ENCODE results near the gene ABL1.

Gene ABL1

DNA sequence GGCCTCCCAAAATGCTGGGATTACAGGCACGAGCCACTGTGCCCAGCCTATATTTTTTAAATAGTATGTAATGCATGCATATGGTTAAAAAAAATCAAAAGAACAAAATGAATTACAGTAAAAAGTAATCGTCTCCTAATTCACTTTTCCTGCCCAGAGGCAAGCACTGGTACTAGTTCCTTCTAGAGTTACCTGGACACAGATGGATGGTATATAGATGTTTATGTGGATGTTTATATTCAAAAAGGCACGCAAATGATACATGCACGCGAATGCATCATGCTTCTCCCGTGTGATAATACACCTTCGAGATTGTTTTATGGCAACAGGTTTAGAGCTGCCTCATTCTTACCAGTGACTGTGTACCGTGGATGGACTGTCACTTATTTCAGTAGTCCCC is 21.4 kb downstream of the ABL1 start:
- TF ChIP-seq GATA3 (IDR thresholded peaks at IDR 0.05; ENCODE audit: low read depth, low read length): no peak
- TF ChIP-seq GATA2 (IDR thresholded peaks at IDR 0.05; ENCODE audit: low read depth, low read length): no peak

DNA sequence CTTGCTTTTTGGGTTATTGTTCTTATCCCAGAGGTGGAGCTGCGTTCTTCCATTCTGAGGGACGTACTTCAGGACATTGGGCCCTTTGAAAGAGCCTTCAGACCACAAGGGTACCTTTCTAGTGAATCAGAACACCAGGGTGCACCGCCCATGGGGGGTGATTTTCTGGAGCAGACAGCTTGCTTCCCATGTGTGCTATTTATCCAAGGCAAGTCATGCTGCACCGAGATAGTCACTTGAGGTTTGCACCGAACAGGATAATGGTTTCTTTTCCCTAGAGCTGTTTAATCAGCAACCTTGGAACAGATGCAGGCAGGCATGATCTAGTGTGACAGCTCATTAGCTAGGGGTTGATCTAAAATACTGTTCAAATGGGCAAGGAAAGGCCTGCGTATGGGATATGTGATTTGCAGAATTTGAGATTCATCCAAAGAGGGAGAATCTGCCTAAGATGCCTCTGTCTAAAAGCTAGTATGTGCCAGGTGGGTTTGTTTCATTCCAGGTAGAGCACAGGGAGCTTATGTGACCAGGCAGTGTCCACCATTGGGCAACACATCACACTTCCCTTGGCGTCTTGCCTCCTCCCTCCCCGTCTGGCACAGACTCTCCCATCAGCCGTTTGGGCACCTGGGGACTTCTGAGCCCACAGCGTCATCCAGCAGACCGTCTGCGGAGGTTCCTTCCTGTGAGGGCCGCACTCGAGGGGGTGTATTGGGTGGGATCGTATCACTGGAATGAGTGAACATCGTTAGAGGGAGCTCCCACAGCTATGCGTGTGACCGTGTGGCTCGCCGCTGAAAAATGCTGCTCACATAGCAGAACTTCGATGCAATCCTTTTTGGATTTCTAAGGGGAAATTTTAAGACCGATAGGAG is 23.0 kb downstream of the ABL1 start:
- TF ChIP-seq GATA2 (IDR thresholded peaks at IDR 0.05; ENCODE audit: low read depth, low read length): no peak
- TF ChIP-seq GATA3 (IDR thresholded peaks at IDR 0.05; ENCODE audit: low read depth, low read length): no peak

DNA sequence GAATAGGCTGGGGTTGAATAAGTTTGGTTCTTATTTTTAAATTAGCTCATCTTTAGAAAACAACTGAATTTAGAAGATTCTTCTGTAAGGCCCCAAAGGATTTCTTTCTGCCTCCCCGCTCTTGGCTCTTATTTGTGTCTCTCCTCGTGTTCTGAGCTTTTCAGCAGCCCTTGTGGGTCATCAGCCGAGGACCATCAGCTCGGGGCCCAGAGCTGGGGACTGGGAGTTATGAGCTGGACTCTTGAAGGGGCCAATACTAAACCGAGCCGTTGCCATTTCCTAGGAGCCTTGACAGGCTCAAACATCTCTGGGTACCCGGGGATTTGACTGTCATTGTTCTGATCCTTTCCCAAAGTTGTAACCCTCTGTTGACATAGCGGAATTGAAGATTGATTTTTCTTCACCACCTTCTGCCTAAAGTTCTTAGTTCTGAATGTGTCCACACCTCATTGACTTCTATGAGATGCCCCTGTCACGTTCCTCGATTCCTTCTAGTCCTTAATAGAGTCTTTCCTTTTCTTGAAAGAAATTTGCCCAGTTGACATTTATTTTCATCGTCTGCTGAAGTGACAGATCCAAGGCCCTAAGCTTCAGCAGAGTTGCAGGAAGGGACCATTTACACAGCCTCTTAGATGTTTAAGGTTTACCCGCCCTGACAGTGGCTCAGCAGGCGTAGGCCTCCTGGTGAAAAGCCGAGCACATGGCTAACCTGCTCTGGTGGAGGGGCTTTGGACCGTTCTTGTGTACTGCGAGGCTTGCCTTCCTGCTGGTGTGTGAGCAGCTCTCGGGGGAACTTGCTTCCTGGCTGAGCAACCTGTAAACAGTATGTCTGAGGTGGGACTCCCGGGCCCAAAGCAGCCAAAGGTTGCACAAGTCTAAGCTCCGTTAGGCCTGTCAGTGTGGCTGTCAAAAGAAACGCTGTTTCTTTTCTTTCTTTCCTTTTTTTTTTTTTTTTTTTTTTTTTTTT is 24.0 kb downstream of the ABL1 start:
- TF ChIP-seq GATA2 (IDR thresholded peaks at IDR 0.05; ENCODE audit: low read depth, low read length): no peak
- TF ChIP-seq GATA3 (IDR thresholded peaks at IDR 0.05; ENCODE audit: low read depth, low read length): no peak

DNA sequence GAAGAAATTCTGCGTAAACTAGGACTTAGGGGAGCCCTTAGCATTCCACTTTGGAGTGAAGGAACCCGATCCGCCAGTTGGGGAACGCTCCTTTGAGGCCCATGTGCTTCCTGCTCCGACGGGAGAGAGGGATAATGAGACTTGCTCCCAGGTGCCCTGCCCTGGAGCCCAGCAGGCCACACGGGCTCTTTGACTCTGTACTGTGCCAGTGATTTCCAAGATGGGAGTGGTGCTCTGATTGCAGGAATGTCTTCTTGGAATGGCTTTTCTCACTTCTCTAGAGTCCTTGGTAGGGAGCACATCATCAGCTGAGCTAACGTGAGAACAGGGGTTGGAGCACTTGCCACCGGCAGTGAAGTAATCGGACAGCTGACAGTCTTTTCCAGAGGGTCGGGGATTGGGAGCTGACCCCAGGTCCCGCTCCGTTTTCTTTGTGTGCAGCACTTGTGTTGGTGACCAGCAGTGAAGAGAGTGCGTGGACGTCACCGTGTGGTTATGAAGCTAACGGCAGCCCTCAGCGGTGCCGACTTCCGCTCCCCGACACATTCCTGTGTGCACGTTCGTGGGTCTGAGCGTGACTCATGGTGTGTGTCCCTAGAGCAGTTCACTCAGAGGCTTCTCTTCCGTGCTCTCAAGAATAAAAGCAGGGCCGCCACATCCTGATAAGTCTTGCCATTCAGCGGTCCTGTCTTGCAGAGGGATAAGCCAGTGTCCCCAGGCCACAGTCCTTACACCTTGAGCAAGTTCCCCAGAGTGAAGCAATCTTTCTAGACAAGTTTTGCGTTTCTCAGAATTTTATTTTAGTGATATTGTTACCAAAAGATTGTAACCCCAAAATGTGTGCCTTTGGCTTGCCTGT is 25.6 kb downstream of the ABL1 start:
- TF ChIP-seq GATA2 (IDR thresholded peaks at IDR 0.05; ENCODE audit: low read depth, low read length) (no peak), GATA3 (IDR thresholded peaks at IDR 0.05; ENCODE audit: low read depth, low read length) (no peak)

DNA sequence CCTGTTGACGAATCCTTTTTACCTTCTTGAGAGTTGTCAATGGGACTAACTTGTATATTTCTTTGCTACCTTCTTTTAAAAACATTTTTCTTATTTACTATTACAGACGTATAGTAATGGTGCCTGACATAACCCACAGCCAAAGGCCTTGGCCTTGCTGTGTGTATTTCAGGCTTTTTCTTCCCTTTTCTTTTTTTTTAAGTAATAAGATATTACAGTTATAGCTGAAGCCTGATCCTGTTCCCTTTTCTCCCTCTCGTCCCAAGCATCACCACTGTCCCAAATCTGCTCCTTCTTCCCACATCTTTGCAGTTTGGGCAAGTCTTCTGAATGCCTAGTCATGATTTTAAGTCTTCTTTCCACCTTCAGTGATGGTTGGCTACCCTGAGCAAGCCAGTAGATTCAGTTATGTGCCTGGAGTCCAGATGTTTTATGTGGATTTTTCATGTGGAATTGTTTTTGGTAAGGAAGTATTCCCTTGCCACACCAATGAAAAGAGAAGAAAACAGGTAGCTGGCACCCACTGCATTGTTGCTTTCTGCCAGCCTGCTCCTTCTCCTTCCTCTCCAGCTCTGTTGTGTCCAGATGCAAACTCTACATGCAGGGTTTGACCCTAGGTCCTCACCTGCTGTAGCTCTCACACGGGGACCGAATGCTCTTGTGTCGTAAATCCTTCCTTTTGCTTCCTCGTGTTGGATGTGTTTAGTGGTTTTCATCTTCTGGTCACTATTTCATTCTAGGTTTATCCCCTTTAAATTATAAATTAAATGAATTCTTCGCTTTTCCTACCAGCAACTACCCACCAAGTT is 26.5 kb downstream of the ABL1 start:
- TF ChIP-seq GATA2 (IDR thresholded peaks at IDR 0.05; ENCODE audit: low read depth, low read length) (no peak), GATA3 (IDR thresholded peaks at IDR 0.05; ENCODE audit: low read depth, low read length) (no peak)

DNA sequence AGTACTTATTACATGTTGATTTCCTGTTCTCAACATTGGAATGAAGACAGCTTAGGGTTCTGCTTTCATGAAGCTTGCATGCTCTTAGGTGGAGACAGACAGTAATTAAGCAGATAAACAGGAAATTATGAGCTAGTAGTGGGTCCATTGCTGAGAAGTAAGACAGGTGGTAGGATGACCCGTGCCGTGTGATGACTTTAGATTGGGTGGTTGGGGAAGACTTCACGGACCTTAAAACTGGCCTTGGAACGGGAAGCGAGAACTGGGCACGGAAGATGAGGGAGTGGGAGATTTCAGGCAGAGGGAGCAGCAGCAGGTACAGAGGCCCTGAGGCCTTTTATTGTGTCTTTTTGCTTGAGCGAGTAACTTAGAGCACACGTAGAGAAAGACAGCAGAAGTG is 27.2 kb downstream of the ABL1 start:
- TF ChIP-seq GATA3 (IDR thresholded peaks at IDR 0.05; ENCODE audit: low read depth, low read length): no peak

DNA sequence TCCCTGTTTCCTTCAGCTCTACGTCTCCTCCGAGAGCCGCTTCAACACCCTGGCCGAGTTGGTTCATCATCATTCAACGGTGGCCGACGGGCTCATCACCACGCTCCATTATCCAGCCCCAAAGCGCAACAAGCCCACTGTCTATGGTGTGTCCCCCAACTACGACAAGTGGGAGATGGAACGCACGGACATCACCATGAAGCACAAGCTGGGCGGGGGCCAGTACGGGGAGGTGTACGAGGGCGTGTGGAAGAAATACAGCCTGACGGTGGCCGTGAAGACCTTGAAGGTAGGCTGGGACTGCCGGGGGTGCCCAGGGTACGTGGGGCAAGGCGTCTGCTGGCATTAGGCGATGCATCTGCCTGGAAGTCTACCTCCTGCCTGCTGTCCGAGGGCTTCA is 27.7 kb downstream of the ABL1 start:
- TF ChIP-seq GATA2 (IDR thresholded peaks at IDR 0.05; ENCODE audit: low read depth, low read length) (no peak), GATA3 (IDR thresholded peaks at IDR 0.05; ENCODE audit: low read depth, low read length) (no peak)

DNA sequence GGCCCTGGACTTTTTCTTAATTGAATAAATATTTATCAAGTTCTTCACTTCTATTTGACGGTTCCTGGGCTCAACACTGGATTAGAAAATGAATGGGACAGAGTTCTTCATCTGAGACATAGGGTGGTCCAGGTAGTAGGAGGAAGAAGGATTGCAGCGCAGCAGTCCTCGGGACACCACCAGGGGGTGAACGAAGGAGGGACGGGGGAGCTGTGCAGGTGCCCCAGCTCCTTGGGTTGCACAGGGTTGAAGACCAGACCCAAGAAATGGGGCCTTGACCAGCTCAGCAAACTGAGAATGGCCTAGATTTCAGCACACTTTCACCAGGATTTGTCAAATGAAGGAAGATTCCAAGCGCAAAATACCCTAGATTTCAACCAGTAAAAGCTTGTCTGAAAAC is 29.5 kb downstream of the ABL1 start:
- TF ChIP-seq GATA2 (IDR thresholded peaks at IDR 0.05; ENCODE audit: low read depth, low read length) (no peak), GATA3 (IDR thresholded peaks at IDR 0.05; ENCODE audit: low read depth, low read length) (no peak)

DNA sequence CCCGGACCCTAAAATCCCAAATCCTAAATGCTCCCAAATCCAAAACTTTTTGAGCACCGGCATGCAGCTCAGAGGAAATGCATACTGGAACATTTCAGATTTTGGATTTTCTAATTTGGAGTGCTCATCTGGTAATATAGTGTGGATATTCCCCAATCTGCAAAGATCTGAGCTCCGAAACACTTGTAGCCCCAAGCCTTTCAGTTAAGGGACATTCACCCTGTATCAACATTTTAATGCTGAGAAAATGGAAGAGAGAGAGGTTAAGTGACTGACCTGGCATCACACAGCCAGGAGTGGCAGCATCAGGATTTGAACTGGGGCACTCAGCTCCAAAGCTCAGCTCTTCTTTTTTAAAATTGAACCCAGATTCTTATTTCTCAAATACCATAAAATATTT is 30.9 kb downstream of the ABL1 start:
- TF ChIP-seq GATA2 (IDR thresholded peaks at IDR 0.05; ENCODE audit: low read depth, low read length): no peak
- no peak for TF ChIP-seq GATA3 (IDR thresholded peaks at IDR 0.05; ENCODE audit: low read depth, low read length)

DNA sequence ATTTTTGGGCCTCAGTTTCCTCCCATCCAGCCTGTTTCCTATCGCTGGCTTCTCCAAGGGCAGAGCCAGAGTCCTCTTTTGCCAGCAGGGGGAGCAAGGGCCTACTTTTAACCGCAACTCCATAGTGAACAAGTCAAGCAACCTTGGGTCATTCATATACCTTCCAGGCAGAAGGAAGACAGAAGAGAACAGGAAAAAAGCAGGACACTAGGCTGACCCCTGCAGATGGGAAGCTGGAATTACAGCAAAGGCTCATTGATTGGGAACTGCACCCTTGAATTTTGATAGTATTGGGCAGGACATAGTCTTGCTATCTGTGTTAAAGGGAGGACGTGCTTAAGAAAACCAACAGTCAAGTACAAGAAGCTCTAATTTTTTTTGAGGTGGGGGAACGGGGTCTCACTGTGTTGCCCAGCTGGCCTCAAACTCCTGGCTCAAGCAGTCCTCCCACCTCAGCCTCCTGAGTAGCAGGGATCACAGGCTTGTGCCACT is 31.5 kb downstream of the ABL1 start:
- TF ChIP-seq GATA3 (IDR thresholded peaks at IDR 0.05; ENCODE audit: low read depth, low read length) (no peak), GATA2 (IDR thresholded peaks at IDR 0.05; ENCODE audit: low read depth, low read length) (no peak)

DNA sequence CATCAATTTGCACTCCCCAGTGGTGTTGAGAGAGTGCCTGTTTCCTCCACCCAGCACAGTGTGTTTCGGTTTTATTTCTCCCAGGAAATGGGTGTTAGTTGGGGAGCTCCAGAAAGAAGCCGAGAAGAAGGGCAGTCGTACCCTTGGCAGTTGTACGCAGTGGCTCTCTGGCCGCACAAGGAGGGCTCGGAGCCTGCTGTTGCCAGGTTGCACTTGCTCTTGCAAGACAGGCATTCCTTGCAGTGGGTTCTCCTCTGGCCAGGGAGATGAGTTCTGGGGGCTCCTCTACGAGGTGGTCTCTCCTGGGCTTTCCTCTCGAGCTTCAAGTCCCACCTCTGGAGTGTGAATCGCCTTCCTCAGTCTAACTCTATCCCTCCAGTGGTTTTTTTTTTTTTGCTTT is 32.5 kb downstream of the ABL1 start:
- TF ChIP-seq GATA2 (IDR thresholded peaks at IDR 0.05; ENCODE audit: low read depth, low read length) (no peak), GATA3 (IDR thresholded peaks at IDR 0.05; ENCODE audit: low read depth, low read length) (no peak)

DNA sequence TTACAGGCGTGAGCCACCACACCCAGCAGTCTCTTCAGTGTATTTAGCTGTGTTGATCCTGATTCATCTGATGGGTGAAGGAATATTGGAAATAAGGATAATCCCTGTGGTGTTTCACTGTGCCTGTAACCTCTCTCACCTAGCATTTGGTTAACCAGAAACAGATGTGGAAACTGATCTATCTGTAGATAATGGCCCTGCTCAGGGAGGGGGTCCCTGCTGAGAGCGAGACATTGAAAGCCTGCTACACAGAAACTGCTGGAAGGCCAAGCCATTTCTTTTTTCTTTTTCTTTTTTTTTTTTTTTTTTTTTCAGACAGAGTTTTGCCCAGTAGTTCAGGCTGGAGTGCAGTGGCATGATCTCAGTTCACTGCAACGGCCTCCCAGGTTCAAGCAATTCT is 33.2 kb downstream of the ABL1 start:
- TF ChIP-seq GATA3 (IDR thresholded peaks at IDR 0.05; ENCODE audit: low read depth, low read length) (peak; percentile 44; the same call in 1 of the 2 replicates), GATA2 (IDR thresholded peaks at IDR 0.05; ENCODE audit: low read depth, low read length) (peak; percentile 83)

DNA sequence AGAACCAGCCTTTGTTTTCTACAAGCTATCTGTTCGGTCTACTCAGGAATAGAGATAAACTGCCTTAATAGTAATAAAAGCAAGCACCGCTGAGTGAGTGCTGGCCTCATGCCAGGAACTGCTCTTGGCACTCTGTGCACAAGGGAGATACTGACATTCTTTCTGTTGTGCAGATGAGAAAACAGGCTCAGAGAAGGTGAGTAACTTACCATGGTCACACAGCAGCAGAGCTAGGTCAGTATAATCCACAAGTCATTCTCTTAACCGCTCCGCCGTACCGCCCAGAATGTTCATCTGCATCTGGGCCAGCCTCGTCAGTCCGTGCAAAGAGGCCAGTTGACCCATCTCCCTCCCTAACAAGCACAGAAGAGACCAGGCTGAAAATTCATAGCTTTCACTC is 34.2 kb downstream of the ABL1 start:
- TF ChIP-seq GATA3 (IDR thresholded peaks at IDR 0.05; ENCODE audit: low read depth, low read length) (no peak), GATA2 (IDR thresholded peaks at IDR 0.05; ENCODE audit: low read depth, low read length) (no peak)
